Measurements from ENCODE around the gene NOS1.

- TF ChIP-seq, protein P1, sequence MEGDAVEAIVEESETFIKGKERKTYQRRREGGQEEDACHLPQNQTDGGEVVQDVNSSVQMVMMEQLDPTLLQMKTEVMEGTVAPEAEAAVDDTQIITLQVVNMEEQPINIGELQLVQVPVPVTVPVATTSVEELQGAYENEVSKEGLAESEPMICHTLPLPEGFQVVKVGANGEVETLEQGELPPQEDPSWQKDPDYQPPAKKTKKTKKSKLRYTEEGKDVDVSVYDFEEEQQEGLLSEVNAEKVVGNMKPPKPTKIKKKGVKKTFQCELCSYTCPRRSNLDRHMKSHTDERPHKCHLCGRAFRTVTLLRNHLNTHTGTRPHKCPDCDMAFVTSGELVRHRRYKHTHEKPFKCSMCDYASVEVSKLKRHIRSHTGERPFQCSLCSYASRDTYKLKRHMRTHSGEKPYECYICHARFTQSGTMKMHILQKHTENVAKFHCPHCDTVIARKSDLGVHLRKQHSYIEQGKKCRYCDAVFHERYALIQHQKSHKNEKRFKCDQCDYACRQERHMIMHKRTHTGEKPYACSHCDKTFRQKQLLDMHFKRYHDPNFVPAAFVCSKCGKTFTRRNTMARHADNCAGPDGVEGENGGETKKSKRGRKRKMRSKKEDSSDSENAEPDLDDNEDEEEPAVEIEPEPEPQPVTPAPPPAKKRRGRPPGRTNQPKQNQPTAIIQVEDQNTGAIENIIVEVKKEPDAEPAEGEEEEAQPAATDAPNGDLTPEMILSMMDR (IDR thresholded peaks at IDR 0.05) = no peak
- no peak for TF ChIP-seq POLR2A (IDR thresholded peaks at IDR 0.05)
These were observed 28.0 kb downstream of the NOS1 start for GRCh38 chr12:117333331-117333881.

Data from transverse colon (tissue), 3 donors.